Psoas muscle (tissue), 8 donors: ENCODE data around the gene TMEM63B. TPM values are rescaled to one million over a fixed set of nuclear protein-coding genes. Genes with fewer than 3 reads are reported as not detected.

Experiments
- ATAC-seq, 4 donors: fragments of 200-7000 bp; cut with Tn5 transposase; one replicate each; pipeline ENCODE4 v1.9.1; 2020; ENCODE audit warnings: moderate library complexity in 3 of 4, mild to moderate bottlenecking in 2 of 4
- DNase-seq, 2 donors: peaks; one replicate each; pipeline ENCODE4 v3.0.0-alpha.2; 2020
- H3K27ac ChIP-seq: fragments of 200-600 bp; one replicate; pipeline ENCODE4 v1.8.0; 2022
- H3K27me3 ChIP-seq, 3 donors: fragments of 200-600 bp in 1 of 3; one replicate each; pipeline versions ENCODE4 v1.6.1 to v1.8.0; 2013 to 2022; ENCODE audit warnings: low read length in 2 of 3, mild to moderate bottlenecking in 2 of 3, moderate library complexity in 1 of 3; ENCODE audit not compliant: insufficient read depth in 3 of 3
- H3K36me3 ChIP-seq, 2 donors: fragments of 200-600 bp in 1 of 2; one replicate each; pipeline versions ENCODE4 v1.6.1 to v1.8.0; 2013 to 2022; ENCODE audit warnings: low read depth in 1 of 2, mild to moderate bottlenecking in 1 of 2, moderate library complexity in 1 of 2; ENCODE audit not compliant: insufficient read depth in 1 of 2
- H3K4me1 ChIP-seq: fragments of 200-600 bp; one replicate; pipeline ENCODE4 v1.8.0; 2022
- H3K4me3 ChIP-seq: fragments of 200-600 bp; one replicate; pipeline ENCODE4 v1.8.0; 2022; ENCODE audit warnings: mild to moderate bottlenecking
- H3K9me3 ChIP-seq: fragments of 200-600 bp; one replicate; pipeline ENCODE4 v1.8.0; 2022
- WGBS, 3 donors: extraction: QIAGEN DNeasy Blood & Tissue Kit; methylation state at CpG; one replicate each; pipeline versions ENCODE4 v1.1.6 to v1.1.7; 2013; 5-methylcytosine and 5-hydroxymethylcytosine counted together
- intact Hi-C, 2 donors: fragments of 100-400 bp; cut with DNase I; formaldehyde crosslinking; loops; one replicate each; pipeline versions ENCODE4 v1.11.0 to v1.14.2; 2022
- polyA plus RNA-seq, 3 donors: library from polyadenylated mRNA; stranded (reverse); fragments of 200-250 nt; gene quantifications; one replicate each; pipeline ENCODE4 v1.2.3, GENCODE V29; 2013
- total RNA-seq, 4 donors: library from RNA; stranded (reverse); fragmentation: NEBNext Ultra II Directional in 2 of 4; extraction: Animal tissue kit (Norgen Biotek cat#: 25700) in 2 of 4; gene quantifications; one replicate each; pipeline versions ENCODE4 v1.2.1 to v1.2.4, GENCODE V29; 2021 to 2023
- TF ChIP-seq, protein P1 (sequence below): fragments of 200-600 bp; IDR thresholded peaks from one replicate; pipeline ENCODE4 v1.8.0; 2022; ENCODE audit warnings: antibody characterized with exemption
- donor health status: healthy with polysubstance abuse.
- donor health status: DM: no; HTN: no; CAD: no; lungs with moderate emphysema.
- donor health status: Bipolar disorder and iron deficiency.
- donor health status: healthy.
- donor health status: DM: yes; HTN: yes; CAD: no.
- donor health status: DM: no; HTN: no; CAD: no.
- donor health status: DM: no; HTN: no; CAD: no.
- donor health status: DM: yes; HTN: yes; CAD: no.

Gene TMEM63B
- total and polyA plus RNA-seq, 7 donors: 23.5 to 121 (median 38.4) TPM

DNA sequence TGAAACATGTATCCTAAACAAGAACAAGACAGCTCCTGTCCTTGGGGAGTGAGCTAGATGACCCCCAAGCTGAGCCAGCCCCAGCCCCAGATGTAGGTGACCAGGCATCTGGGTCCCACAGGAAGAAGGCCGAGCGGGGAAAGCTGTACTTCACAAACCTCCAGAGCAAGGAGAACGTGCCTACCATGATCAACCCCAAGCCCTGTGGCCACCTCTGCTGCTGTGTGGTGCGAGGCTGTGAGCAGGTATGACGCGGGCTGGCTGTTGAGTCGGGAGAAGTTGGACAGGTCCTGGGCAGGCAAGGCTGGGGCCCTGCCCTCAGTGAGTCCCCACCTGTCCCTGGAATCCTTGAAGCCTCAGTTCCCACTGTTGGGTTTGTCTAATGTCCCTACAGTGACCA lies 19.9 kb downstream of the TMEM63B start:
- Histone ChIP-seq H3K36me3 (peaks cover 16 to 95% of the 10 kb centered on the region in 2 donors), H3K4me1 (no peaks in the 10 kb centered on the region), H3K27ac (no peak overlapping the region), H3K27me3 (no peaks in the 10 kb centered on the region), H3K9me3 (no peaks in the 10 kb centered on the region), H3K4me3 (no peak overlapping the region)
- TF ChIP-seq, protein P1, sequence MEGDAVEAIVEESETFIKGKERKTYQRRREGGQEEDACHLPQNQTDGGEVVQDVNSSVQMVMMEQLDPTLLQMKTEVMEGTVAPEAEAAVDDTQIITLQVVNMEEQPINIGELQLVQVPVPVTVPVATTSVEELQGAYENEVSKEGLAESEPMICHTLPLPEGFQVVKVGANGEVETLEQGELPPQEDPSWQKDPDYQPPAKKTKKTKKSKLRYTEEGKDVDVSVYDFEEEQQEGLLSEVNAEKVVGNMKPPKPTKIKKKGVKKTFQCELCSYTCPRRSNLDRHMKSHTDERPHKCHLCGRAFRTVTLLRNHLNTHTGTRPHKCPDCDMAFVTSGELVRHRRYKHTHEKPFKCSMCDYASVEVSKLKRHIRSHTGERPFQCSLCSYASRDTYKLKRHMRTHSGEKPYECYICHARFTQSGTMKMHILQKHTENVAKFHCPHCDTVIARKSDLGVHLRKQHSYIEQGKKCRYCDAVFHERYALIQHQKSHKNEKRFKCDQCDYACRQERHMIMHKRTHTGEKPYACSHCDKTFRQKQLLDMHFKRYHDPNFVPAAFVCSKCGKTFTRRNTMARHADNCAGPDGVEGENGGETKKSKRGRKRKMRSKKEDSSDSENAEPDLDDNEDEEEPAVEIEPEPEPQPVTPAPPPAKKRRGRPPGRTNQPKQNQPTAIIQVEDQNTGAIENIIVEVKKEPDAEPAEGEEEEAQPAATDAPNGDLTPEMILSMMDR: no peak
- WGBS, 3 donors: 88 to 92% (median 90%) methylated on average over 7 of the region's 7 CpGs
- ATAC-seq (no peak), DNase-seq (no peak)
- intact Hi-C loops: no loop called here

DNA sequence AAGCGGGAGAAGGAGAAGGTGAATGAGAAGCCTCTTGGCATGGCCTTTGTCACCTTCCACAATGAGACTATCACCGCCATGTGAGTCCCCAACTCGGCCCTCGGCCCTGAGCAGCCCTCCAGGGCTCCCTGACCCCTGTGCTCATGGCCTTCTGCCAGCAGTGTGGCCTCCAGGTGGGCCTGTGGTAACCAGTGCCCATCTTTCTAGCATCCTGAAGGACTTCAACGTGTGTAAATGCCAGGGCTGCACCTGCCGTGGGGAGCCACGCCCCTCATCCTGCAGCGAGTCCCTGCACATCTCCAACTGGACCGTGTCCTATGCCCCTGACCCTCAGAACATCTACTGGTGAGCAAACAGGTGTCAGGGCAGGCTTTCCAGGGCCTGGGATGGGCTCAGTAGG lies 21.0 kb downstream of the TMEM63B start:
- DNase-seq (no peak), ATAC-seq (no peak)
- H3K4me3 ChIP-seq: no peak overlapping the region
- TF ChIP-seq, protein P1: no peak
- no peaks in the 10 kb centered on the region for H3K9me3 ChIP-seq
- peaks cover 16 to 95% of the 10 kb centered on the region in 2 donors for H3K36me3 ChIP-seq
- no peaks in the 10 kb centered on the region for H3K4me1 ChIP-seq
- intact Hi-C loops: no loop called here
- 77 to 89% (median 82%) methylated on average over 9 of the region's 9 CpGs for WGBS, 3 donors
- no peak overlapping the region for H3K27ac ChIP-seq
- no peaks in the 10 kb centered on the region for H3K27me3 ChIP-seq

DNA sequence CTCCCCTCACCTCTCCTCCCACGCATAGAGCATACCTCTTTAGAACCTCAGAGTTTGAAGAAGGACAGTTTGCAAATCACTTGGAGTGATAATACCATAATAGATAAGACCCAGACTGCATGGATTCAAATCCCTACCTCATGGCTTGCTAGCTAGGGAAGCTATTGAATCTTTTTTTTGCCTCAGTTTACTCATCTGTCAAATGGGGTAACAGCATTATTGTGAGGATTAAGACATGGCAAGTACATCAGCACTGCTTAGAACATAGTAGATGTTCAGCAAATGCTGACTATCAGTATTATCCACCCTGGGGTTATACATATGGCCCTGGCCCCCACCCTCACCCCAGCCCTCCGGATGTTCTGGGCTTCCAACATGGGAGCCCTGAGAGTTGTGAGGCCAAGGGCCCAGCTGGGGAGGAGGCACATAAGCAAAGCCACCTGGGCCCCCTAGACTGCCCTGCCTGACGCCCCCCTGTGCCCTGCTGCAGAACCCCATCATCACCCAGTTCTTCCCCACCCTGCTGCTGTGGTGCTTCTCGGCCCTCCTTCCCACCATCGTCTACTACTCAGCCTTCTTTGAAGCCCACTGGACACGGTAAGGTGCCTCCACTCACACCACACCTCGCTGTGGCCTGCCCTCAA lies 22.1 kb downstream of the TMEM63B start:
- H3K4me3 ChIP-seq: no peak overlapping the region
- no peaks in the 10 kb centered on the region for H3K27me3 ChIP-seq
- intact Hi-C loops: no loop called here
- H3K4me1 ChIP-seq: no peaks in the 10 kb centered on the region
- 81 to 92% (median 84%) methylated on average over 7 of the region's 7 CpGs for WGBS, 3 donors
- H3K9me3 ChIP-seq: no peaks in the 10 kb centered on the region
- DNase-seq (no peak), ATAC-seq (no peak)
- TF ChIP-seq, protein P1: no peak
- peaks cover 16 to 95% of the 10 kb centered on the region in 2 donors for H3K36me3 ChIP-seq
- H3K27ac ChIP-seq: no peak overlapping the region

DNA sequence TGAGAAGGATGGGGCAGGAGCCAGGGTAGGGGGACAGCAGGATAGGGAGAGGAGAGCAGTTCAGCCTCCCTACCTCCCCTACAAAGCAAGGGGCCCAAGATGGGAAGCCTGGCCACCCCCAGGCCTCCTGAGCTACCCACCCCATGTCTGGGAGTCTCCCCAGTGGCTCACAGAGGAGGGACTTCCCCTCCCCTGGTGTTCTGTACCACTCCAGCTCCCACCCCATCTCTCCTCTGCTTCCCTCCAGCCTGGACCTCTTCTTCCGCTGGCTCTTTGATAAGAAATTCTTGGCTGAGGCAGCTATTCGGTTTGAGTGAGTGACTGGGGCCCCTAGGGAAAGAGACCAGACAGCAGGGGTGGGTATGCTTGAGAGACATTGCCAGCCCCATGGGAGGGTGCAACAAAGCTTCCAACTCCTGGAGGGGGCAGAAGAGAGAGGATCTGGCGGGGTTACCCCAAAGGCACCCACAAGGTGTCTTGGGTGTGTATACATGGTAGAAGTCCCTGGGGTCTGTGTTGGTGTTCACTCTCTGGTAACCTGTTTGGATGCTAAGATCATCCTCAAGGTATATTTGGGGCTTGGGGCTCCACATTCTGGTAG lies 23.1 kb downstream of the TMEM63B start:
- TF ChIP-seq, protein P1: no peak
- peaks cover 16 to 91% of the 10 kb centered on the region in 2 donors for H3K36me3 ChIP-seq
- WGBS, 3 donors: 71 to 95% (median 74%) methylated on average over 3 of the region's 3 CpGs
- no peaks in the 10 kb centered on the region for H3K9me3 ChIP-seq
- DNase-seq (no peak), ATAC-seq (no peak)
- intact Hi-C loops: no loop called here
- no peaks in the 10 kb centered on the region for H3K27me3 ChIP-seq
- H3K27ac ChIP-seq: no peak overlapping the region
- no peak overlapping the region for H3K4me3 ChIP-seq
- no peaks in the 10 kb centered on the region for H3K4me1 ChIP-seq
